Posterior vena cava (tissue), 2 donors: ENCODE measurements around the gene FSHR. TPM values are rescaled to one million over a fixed set of nuclear protein-coding genes. Genes with fewer than 3 reads are reported as not detected.

Experiments
- DNase-seq: peaks from one replicate; pipeline ENCODE4 v3.0.0-alpha.2; 2020; ENCODE audit warnings: low spot score
- intact Hi-C, 2 donors: fragments of 100-400 bp; cut with DNase I; formaldehyde crosslinking; loops; one replicate each; pipeline versions ENCODE4 v1.14.1 to v1.14.2; 2022 to 2023
- total RNA-seq, 2 donors: library from RNA; stranded (reverse); fragmentation: NEBNext Ultra II Directional; extraction: Animal tissue kit (Norgen Biotek cat#: 25700); gene quantifications; one replicate each; pipeline ENCODE4 v1.2.1, GENCODE V29; 2021
- donor health status: DM: yes; HTN: yes; CAD: no.
- donor health status: DM: yes; HTN: yes; CAD: no.

Gene FSHR
- total RNA-seq, 2 donors from 2014 or later, result not detected

GRCh38 chr2:49041061-49041460 lies 113.3 kb downstream of the FSHR start:
- intact Hi-C loops, result no loop called here
- no peak for DNase-seq

- DNase-seq, result no peak
- intact Hi-C loops, result no loop called here
Observed at GRCh38 chr2:49037197-49037596, 117.1 kb downstream of the FSHR start.

DNA sequence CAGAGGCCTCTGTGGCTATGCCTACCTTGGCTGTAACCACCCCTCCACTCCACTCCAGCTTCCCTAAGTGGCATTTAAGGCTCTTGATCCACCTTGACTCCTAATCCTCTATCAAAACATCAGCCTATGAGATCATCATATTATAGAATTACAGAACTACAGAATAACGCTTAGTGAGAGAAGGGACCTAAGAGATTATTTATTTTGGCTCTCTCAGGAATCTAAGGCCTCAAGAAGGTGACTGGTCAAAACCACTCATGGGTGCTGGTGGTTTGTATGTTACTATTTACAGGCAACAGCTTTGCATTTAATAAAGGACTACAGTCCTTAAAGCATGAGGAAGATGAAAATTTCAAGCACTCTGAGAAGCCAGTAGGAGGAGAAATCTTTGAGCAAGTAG lies 118.8 kb downstream of the FSHR start:
- intact Hi-C loops, result no loop called here
- no peak for DNase-seq

GRCh38 chr2:49033394-49034185 lies 120.7 kb downstream of the FSHR start:
- intact Hi-C loops, result no loop called here
- no peak for DNase-seq

- intact Hi-C loops, result no loop called here
- no peak for DNase-seq
Observed at GRCh38 chr2:49032936-49033335, 121.4 kb downstream of the FSHR start.

- DNase-seq, result no peak
- intact Hi-C loops, result no loop called here
Observed at GRCh38 chr2:49032126-49032525, 122.2 kb downstream of the FSHR start.

GRCh38 chr2:49029406-49029805 lies 124.9 kb downstream of the FSHR start:
- no peak for DNase-seq
- intact Hi-C loops, result no loop called here

GRCh38 chr2:49028101-49028500 lies 126.2 kb downstream of the FSHR start:
- intact Hi-C loops, result no loop called here
- DNase-seq, result no peak

- DNase-seq, result no peak
- intact Hi-C loops, result no loop called here
Observed at GRCh38 chr2:49026706-49027105, 127.6 kb downstream of the FSHR start.

GRCh38 chr2:49021271-49021670 lies 133.0 kb downstream of the FSHR start:
- intact Hi-C loops, result no loop called here
- no peak for DNase-seq

DNA sequence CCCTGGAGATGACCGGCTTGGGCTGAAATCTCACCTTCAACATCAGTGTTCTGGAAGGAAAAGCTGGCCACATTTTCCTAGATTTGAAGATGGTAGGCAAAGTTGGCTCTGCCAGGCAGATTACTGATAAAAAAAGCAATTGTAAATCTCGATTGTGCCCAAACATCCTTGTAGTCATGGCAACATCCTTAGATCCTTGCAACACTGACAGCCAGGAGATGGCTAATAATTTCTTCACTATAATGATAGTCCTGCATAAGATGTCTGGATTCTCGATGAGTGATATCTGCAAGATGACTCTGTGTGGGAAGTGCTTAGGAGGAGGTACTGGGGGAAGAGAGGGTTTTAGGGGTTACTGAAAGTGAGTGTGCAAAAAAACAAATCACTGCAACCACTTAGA lies 149.1 kb downstream of the FSHR start:
- no peak for DNase-seq
- intact Hi-C loops, result no loop called here

- DNase-seq, result no peak
- intact Hi-C loops, result no loop called here
Observed at GRCh38 chr2:49004036-49004626, 150.2 kb downstream of the FSHR start.

GRCh38 chr2:49003201-49003600 lies 151.1 kb downstream of the FSHR start:
- intact Hi-C loops, result no loop called here
- no peak for DNase-seq

GRCh38 chr2:49002750-49003149 lies 151.6 kb downstream of the FSHR start:
- intact Hi-C loops, result no loop called here
- no peak for DNase-seq

GRCh38 chr2:49000695-49001094 lies 153.6 kb downstream of the FSHR start:
- DNase-seq, result no peak
- intact Hi-C loops, result no loop called here

GRCh38 chr2:48998449-48998848 lies 155.9 kb downstream of the FSHR start:
- intact Hi-C loops, result no loop called here
- DNase-seq, result no peak

- DNase-seq, result no peak
- intact Hi-C loops, result no loop called here
Observed at GRCh38 chr2:48993576-48993975, 160.7 kb downstream of the FSHR start.

GRCh38 chr2:48991415-48992131 lies 162.7 kb downstream of the FSHR start:
- no peak for DNase-seq
- intact Hi-C loops, result no loop called here

DNA sequence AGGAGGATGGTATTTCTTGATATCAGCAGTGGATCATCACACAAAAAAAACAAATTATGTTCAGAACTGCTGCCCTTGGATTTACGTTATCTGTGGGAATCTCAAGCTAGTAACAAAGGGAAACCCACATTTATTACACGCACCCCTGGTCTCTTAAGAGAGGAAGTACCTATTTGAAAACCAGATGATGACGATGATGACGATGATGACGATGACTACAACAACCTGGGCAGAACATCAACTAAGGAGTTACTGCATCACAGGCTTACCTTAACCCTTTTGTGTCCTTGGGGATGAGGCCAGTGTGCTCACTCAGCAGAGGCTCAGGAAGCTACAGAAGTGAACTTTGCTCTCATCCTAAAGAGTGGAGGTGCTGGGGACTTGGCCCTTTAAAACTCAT lies 169.4 kb downstream of the FSHR start:
- intact Hi-C loops, result no loop called here
- no peak for DNase-seq

DNA sequence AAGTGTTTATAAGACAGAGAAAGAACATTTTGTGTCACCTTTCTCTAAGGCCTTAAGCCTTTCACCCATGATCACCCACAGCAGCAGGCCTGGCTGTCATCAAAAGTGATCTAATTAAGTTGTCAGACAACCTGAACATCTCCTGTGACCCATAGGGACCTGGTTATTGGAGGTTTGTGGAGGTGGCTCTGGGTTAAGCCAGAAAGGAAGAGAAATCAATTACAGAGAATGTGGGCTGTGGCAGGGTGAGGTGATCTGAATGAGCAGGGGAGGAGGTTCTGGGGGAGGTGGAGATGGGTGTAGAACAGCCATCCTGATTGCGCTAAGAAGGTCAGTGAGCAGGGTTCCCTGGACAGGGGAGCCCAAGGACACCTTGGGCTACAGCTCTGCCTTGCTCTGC lies 170.8 kb downstream of the FSHR start:
- intact Hi-C loops, result no loop called here
- no peak for DNase-seq
